Myocyte (in vitro differentiated cells): ENCODE data around the gene RWDD3. TPM values are rescaled to one million over a fixed set of nuclear protein-coding genes. Genes with fewer than 3 reads are reported as not detected.
A peak's percentile ranks its signal among the peaks of the same experiment; 100 is the strongest.

Experiments used
- DNase-seq: peaks from one replicate; pipeline ENCODE4 v3.0.0-alpha.2; 2012; ENCODE audit warnings: low read depth
- total RNA-seq: library from RNA; depleted of rRNA; stranded (reverse); fragments of >200 nt; gene quantifications from 2 replicates; pipeline ENCODE4 v1.2.3, GENCODE V29; 2014

Gene RWDD3
- total RNA-seq, 1 donor from 2014 or later = 15.7 TPM

DNA sequence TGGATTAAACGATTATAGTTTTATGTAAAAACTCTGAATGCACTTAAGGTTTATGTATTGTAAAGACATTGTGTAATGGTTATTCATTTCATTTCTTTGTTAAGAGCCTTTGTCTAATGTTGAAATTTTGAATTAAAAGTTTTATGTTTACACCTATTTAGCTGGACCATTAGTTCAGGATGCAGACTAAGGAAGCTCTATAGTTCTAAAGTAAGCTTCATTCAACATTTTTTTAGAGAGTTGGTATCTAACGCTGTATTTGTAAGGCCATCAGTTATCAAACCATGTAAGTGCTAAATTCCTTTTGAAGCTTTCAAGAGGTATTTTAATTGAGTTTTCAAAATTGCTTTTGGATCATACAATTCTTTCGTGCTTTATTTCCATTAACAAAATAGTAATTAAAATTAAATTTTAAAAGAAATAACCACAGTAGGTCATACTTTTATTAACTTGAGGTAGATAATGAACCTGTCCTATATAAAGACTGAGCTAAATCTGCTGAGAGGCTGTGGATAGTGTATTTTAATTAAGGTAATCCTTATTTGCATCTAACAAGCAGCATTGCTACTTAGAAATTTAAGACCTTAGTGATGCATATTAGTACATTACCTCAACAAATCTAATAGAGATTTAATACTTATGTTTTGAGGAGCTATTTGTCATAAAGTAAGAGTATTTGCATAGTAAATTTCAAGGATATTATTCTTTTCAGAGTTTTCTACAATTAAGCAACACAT is 47.9 kb downstream of the RWDD3 start:
- DNase-seq = no peak

DNA sequence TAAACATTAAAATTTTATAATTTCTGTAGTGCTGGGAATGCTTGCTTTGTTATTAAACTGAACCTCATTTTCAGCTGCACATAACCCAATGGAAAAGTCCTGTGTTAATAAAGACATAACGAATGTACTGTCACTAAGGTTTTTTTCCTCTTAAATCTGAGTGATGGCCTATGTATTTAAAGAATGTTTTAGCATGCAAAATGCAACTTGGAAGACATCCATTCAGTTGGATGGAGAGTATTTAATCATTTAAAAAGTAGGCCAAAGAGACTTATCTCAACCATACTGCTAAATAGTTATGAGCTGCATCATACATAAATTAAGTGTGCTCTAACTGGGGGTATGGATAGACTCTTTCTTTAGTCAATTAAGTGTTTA is 48.5 kb downstream of the RWDD3 start:
- DNase-seq = no peak

DNA sequence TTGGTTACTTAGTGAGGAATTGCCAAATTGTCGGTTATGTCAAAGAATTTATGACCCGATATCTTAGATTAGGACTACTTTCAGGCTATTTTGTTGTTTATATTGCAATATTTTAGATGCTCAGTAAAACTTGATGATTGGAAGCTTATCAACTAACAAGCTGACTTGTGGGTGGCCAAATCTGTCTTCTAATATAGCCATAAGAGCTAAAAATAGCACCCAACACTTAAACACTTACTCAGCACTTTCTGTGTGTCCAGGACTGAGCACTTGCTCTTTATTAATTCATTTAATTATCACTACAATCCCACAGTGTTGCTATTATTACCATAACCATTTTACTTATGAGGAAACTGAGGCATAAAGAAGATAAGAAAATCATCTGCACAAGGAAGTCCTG is 50.4 kb downstream of the RWDD3 start:
- DNase-seq = no peak

DNA sequence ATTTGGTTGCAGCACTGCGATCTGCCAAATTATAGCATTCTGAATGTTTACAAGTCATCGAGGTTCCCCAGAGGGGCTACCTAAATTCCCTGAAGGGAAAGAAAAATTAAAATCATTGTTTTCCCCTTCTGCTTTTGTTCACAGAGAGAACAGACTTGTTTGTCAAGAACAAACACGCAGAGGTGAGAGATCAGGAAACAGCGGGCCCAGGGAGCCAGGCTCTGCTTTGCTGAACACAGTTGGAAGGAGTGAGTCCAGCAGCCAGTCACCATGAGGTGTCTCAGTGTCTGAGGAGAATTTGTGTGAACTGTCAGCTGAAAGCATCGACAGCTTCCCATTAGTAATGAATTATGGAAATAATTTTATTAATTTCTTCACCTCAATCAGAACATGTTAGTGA is 52.5 kb downstream of the RWDD3 start:
- DNase-seq = no peak

DNA sequence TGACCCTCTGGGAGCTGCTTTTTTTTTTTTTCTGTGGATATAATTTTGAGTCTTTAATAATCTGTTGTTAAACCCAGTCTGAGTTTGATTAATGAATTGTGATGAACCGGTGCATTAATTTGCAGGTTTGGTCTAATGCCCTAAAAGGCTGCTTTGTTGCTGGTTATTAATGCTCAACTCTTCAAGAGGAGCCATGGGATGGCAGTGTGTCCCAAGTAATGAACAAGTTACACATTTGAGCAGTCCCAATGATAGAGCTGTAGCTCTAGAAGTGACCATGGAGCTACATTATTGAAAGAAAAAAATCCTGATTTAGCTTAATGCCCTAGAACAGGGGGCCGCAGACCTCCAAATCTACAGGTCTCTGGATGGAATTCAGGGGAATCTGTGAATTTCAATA is 53.1 kb downstream of the RWDD3 start:
- DNase-seq = peak; percentile 23

DNA sequence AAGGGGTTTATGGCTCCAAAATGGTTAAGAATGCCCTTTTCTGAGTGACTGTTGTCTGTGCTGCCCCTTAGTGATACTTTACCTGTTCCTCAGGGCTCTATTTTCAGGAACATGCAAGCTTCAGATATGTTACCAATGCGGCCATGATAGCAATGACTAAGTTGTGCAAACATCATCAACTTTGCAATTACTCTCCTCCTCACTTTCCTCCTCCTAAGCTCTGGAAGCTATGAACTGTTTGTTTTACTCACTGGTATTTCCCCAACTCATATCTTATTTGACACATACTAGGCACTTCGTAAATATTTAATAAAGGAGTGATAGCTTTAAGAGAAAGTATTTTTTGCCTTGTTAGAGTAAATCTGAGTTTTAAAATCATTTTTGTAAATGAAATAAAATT is 53.8 kb downstream of the RWDD3 start:
- no peak for DNase-seq

Other genes starting within 250 kb of the RWDD3 start
- gene ALG14, start 161.3 kb upstream of the RWDD3 start, total RNA-seq = 0.88 and 1.4 TPM in 2 replicates
- gene TLCD4, start 116.9 kb upstream of the RWDD3 start, total RNA-seq = 5.3 and 9.1 TPM in 2 replicates